ENCODE data around the gene SUGCT.
"Not testable (repeated sequence)": the region's sequence is repeated elsewhere in the genome, so short reads cannot be mapped to it uniquely, and the experiment has no call there.

SUGCT gene

DNA sequence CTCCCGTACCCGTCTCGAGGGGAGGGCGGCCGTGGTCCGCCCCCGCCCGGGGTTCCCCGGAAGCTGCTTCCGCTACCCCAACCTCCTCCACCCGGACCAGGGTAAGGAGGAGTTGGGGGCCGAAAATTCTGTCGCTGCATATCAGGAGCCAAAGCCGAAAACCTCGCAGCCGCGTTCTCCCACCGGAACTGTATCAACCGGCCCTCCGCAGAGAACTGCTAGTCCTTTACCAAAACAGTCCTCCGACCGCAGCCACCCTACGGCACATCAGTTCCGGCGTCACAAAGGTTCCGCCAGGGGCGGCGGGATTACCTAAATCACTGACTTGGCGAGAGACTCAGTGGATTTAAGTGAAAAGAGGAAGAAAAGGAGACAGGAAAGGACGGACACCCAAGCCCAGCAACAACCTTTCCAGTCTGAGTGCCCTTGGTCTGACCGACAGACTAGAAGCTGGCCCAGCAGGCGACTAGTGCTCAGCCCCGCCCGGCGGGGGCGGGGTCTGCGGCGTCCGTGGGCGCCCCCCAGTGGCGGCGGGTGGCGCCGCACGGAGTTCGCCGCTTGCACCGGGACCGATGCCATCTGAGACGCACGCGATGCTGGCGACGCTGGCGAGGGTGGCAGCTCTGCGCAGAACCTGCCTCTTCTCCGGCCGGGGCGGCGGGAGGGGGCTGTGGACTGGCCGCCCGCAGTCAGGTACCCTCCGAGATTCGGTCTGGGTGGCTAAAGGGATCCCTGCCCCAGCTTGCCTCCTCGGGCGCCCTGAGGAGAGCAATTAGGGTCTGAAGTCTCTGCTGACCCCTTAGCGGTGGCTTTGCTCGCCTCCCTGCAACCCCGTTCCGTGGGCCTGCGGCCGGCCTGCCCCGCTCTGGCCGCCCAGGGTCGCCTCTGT is at the start of gene SUGCT, which contains the start of gene MPLKIP:
SUGCT (plus strand) TSS at position 578 of the 889 bp plus-strand sequence.
MPLKIP (minus strand) TSS at position 195 of the 889 bp plus-strand sequence; CDS start at position 140, 55 bp downstream.
- DNase-seq (ENCODE audit: insufficient read length, low spot score) (peak; percentile 86), FAIRE-seq (peak; percentile 81)

GRCh38 chr7:40092182-40092581 is 42.6 kb upstream of the SUGCT start:
- FAIRE-seq (no peak), DNase-seq (ENCODE audit: insufficient read length, low spot score) (no peak)

GRCh38 chr7:40093631-40094350 is 41.0 kb upstream of the SUGCT start:
- FAIRE-seq: no peak
- DNase-seq (ENCODE audit: insufficient read length, low spot score): no peak

- DNase-seq (ENCODE audit: insufficient read length, low spot score): no peak
- no peak for FAIRE-seq
Observed at GRCh38 chr7:40095230-40095629, 39.6 kb upstream of the SUGCT start.

GRCh38 chr7:40095695-40096327 is 39.0 kb upstream of the SUGCT start:
- no peak for FAIRE-seq
- DNase-seq (ENCODE audit: insufficient read length, low spot score): no peak

GRCh38 chr7:40097728-40098127 is 37.1 kb upstream of the SUGCT start:
- FAIRE-seq (peak; percentile 78), DNase-seq (ENCODE audit: insufficient read length, low spot score) (no peak)

GRCh38 chr7:40098810-40099209 is 36.0 kb upstream of the SUGCT start:
- no peak for FAIRE-seq
- no peak for DNase-seq (ENCODE audit: insufficient read length, low spot score)

- DNase-seq (ENCODE audit: insufficient read length, low spot score): no peak
- no peak for FAIRE-seq
Observed at GRCh38 chr7:40099837-40100236, 35.0 kb upstream of the SUGCT start.

GRCh38 chr7:40101201-40101600 is 33.6 kb upstream of the SUGCT start:
- FAIRE-seq (no peak), DNase-seq (ENCODE audit: insufficient read length, low spot score) (no peak)

DNA sequence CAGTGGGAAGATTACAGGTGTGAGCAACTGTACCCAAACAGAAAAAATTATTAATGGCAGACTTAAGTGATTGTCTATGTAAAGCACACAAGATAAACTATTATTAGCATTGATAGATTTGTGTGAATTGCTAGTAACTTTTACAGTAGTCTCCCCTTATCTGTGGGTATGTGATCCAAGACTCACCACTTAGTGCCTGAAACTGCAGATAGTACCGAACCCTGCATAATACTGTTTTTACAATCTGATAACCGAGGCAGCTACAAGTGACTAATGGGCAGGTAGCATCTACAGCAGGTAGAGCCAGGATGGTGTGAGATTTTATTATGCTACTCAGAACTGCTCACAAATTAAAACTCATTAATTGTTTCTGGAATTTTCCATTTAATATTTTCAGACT is 31.9 kb upstream of the SUGCT start:
- no peak for DNase-seq (ENCODE audit: insufficient read length, low spot score)
- FAIRE-seq: no peak

DNA sequence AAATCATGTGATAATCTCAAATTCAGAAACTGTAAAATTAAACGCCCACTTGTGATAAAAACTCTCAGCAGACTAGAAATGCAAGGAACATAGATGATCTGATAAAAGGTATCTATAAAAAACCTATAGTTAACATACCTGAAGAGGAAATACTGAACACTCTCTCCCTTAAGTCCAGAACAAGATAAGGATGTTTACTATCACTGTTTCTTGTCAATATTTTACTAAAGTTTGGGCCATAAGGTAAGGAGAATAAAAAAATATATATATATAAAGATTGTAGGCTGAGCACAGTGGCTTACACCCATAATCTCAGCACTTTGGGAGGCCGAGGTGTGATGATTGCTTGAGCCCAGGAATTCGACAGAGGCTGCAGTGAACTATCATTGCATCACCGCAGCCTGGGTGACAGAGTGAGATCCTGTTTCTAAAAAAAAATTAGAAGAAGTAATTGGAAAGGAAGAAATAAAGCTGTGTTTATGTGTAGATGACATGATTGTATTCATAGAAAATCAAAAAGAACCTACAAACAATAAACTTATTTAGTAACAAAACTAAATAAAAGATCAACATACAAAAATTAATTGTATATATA is 28.8 kb upstream of the SUGCT start:
- no peak for FAIRE-seq

GRCh38 chr7:40115936-40116335 is 18.9 kb upstream of the SUGCT start:
- no peak for DNase-seq (ENCODE audit: insufficient read length, low spot score)
- FAIRE-seq: no peak

More for the DNA sequence above, 28.8 kb upstream of the SUGCT start:
- no peak for DNase-seq (ENCODE audit: insufficient read length, low spot score)

DNA sequence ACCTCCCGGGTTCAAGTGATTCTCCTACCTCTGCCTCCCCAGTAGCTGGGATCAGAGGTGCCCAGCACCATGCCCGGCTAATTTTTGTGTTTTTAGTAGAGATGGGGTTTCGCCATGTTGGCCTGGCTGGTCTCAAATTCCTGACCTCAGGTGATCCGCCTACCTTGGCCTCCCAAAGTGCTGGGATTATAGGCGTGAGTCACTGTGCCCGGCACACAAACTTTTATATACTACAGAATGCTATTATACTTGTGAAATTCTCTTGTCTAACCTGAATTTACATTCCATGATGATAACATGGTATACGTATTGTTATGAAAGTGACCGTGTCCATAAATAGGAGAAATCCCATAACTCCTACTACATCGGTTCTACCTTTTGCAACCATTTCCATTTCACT is 17.6 kb upstream of the SUGCT start:
- FAIRE-seq; DNase-seq (ENCODE audit: insufficient read length, low spot score): not testable (repeated sequence)

GRCh38 chr7:40118201-40118600 is 16.6 kb upstream of the SUGCT start:
- not testable (repeated sequence) for FAIRE-seq; DNase-seq (ENCODE audit: insufficient read length, low spot score)

DNA sequence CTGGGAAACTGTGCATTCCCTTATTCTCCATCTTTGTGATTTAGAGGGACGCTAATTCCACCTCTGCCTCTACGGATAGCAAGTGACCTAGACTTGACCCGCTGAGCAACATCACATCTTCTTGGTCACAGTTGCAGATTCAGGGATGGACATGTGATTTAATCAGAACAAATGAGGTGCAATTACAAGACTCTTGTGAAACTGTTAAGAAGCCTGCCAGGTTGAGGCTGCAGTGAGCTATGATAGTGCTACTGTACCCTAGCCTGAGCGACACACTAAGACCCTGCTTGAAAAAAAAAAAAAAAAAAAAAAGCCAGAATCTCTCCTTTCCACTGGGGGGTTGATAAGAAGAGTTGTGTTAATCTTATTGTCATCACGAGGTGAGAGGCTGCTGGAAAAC is 14.8 kb upstream of the SUGCT start:
- FAIRE-seq (no peak), DNase-seq (ENCODE audit: insufficient read length, low spot score) (no peak)

- DNase-seq (ENCODE audit: insufficient read length, low spot score); FAIRE-seq: not testable (repeated sequence)
Observed at GRCh38 chr7:40122100-40122939, 12.5 kb upstream of the SUGCT start.

- FAIRE-seq (no peak), DNase-seq (ENCODE audit: insufficient read length, low spot score) (no peak)
Observed at GRCh38 chr7:40122940-40123254, 11.9 kb upstream of the SUGCT start.

- DNase-seq (ENCODE audit: insufficient read length, low spot score) (peak; percentile 6), FAIRE-seq (peak; percentile 86)
Observed at GRCh38 chr7:40133561-40134427, 1.0 kb upstream of the SUGCT start.

DNA sequence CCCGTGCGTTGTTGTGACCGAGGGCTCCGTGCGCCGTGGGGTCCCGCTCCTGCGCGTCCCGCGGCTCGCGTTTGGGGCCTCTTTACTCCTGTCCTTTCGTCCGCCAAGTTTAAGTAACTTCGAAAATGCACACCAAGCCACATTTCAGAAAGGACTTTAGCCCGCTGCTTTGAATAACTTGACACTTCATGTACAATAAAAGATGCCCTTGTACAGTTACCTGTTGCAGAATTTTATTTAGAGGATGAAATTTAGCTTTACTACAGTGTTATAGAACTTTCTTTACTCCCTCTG is 459 bp downstream of the SUGCT start:
- FAIRE-seq (no peak), DNase-seq (ENCODE audit: insufficient read length, low spot score) (no peak)

All from GM19239 (cell line).